OCI-LY1 (cell line): ENCODE results near the gene NDST4.

ENCODE experiments used
- H2AFZ ChIP-seq: fragments of 200-600 bp; sonication (generic), shearing (Covaris generic); 2 replicates; pipeline ENCODE4 v1.6.0; 2014; ENCODE audit warnings: antibody characterized with exemption, mild to moderate bottlenecking, low read length
- H3F3A ChIP-seq: fragments of 200-600 bp; sonication (generic), shearing (Covaris generic); 2 replicates; pipeline ENCODE4 v1.6.0; 2014; ENCODE audit warnings: mild to moderate bottlenecking, antibody characterized with exemption, low read length, moderate library complexity; ENCODE audit not compliant: insufficient read depth
- H3K27ac ChIP-seq: fragments of 200-600 bp; sonication (generic); 2 replicates; pipeline ENCODE4 v1.5.1; 2014; ENCODE audit warnings: low read length, mixed run types, mild to moderate bottlenecking, low read depth; ENCODE audit not compliant: poor library complexity, severe bottlenecking
- H3K27me3 ChIP-seq: fragments of 200-600 bp; sonication (generic); 2 replicates; pipeline ENCODE4 v1.6.0; 2014; ENCODE audit warnings: antibody characterized with exemption, mild to moderate bottlenecking, low read length, moderate library complexity; ENCODE audit not compliant: insufficient read depth
- H3K36me3 ChIP-seq: fragments of 200-600 bp; sonication (generic); 2 replicates; pipeline ENCODE4 v1.6.1; 2014; ENCODE audit warnings: mild to moderate bottlenecking, antibody characterized with exemption, low read length, moderate library complexity, mixed read lengths; ENCODE audit not compliant: insufficient read depth
- H3K4me1 ChIP-seq: fragments of 200-600 bp; sonication (generic); 2 replicates; pipeline ENCODE4 v1.5.1; 2014; ENCODE audit warnings: mild to moderate bottlenecking, low read length, moderate library complexity; ENCODE audit not compliant: insufficient read depth, severe bottlenecking
- H3K4me2 ChIP-seq: fragments of 200-600 bp; sonication (generic), shearing (Covaris generic); 2 replicates; pipeline ENCODE4 v1.6.1; 2014; ENCODE audit warnings: low read length
- H3K4me3 ChIP-seq: fragments of 200-600 bp; sonication (generic); 2 replicates; pipeline ENCODE4 v1.5.1; 2014; ENCODE audit warnings: low read length, low read depth, mild to moderate bottlenecking, mixed read lengths; ENCODE audit not compliant: poor library complexity, severe bottlenecking
- H3K79me2 ChIP-seq: fragments of 200-600 bp; shearing (Covaris generic); 2 replicates; pipeline ENCODE4 v1.6.1; 2016; ENCODE audit warnings: mixed run types, low read length, mixed read lengths; ENCODE audit not compliant: insufficient read depth
- H3K9ac ChIP-seq: fragments of 200-600 bp; sonication (generic), shearing (Covaris generic); 2 replicates; pipeline ENCODE4 v1.6.1; 2014; ENCODE audit warnings: mild to moderate bottlenecking, low read length, mixed read lengths
- H3K9me2 ChIP-seq: fragments of 200-600 bp; sonication (generic), shearing (Covaris generic); 2 replicates; pipeline ENCODE4 v1.6.1; 2014; ENCODE audit warnings: low read depth, mild to moderate bottlenecking, low read length, mixed read lengths
- H3K9me3 ChIP-seq: fragments of 200-600 bp; shearing (Covaris generic); 2 replicates; pipeline ENCODE4 v1.6.1; 2014; ENCODE audit warnings: low read length, mixed read lengths
- H4K20me1 ChIP-seq: fragments of 200-600 bp; sonication (generic), shearing (Covaris generic); 2 replicates; pipeline ENCODE4 v1.6.0; 2016; ENCODE audit warnings: mild to moderate bottlenecking, low read length; ENCODE audit not compliant: insufficient read depth
- EZH2 ChIP-seq: fragments of 200-600 bp; sonication (generic), shearing (Covaris generic); IDR thresholded peaks from 2 replicates; pipeline ENCODE4 v1.8.0; 2017; ENCODE audit warnings: borderline replicate concordance, mixed run types, mild to moderate bottlenecking, antibody characterized with exemption, low read length, moderate library complexity, mixed read lengths
- TF ChIP-seq, protein P1 (sequence below): fragments of 200-600 bp; sonication (generic), shearing (Covaris generic); IDR thresholded peaks from 2 replicates; pipeline ENCODE4 v1.5.1; 2017; ENCODE audit warnings: mild to moderate bottlenecking, antibody characterized with exemption, low read length, moderate library complexity, mixed read lengths

Gene NDST4

GRCh38 chr4:115030281-115030680 is 83.1 kb downstream of the NDST4 start:
- Histone ChIP-seq H3K36me3 (no peaks in the 10 kb centered on the region), H4K20me1 (no peaks in the 10 kb centered on the region), H3K9me2 (no peaks in the 10 kb centered on the region), H3K9ac (no peak overlapping the region), H3K27me3 (no peaks in the 10 kb centered on the region), H3K4me1 (no peaks in the 10 kb centered on the region), H3K79me2 (no peaks in the 10 kb centered on the region), H3K4me3 (no peak overlapping the region), H3K4me2 (no peak overlapping the region), H3F3A (no peaks in the 10 kb centered on the region), H3K9me3 (no peaks in the 10 kb centered on the region), H3K27ac (no peak overlapping the region), H2AFZ (no peak overlapping the region)
- no peak for TF ChIP-seq EZH2
- TF ChIP-seq, protein P1, sequence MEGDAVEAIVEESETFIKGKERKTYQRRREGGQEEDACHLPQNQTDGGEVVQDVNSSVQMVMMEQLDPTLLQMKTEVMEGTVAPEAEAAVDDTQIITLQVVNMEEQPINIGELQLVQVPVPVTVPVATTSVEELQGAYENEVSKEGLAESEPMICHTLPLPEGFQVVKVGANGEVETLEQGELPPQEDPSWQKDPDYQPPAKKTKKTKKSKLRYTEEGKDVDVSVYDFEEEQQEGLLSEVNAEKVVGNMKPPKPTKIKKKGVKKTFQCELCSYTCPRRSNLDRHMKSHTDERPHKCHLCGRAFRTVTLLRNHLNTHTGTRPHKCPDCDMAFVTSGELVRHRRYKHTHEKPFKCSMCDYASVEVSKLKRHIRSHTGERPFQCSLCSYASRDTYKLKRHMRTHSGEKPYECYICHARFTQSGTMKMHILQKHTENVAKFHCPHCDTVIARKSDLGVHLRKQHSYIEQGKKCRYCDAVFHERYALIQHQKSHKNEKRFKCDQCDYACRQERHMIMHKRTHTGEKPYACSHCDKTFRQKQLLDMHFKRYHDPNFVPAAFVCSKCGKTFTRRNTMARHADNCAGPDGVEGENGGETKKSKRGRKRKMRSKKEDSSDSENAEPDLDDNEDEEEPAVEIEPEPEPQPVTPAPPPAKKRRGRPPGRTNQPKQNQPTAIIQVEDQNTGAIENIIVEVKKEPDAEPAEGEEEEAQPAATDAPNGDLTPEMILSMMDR = no peak

- H3K9me2 ChIP-seq = no peaks in the 10 kb centered on the region
- H2AFZ ChIP-seq = no peak overlapping the region
- no peak overlapping the region for H3K9ac ChIP-seq
- H3F3A ChIP-seq = no peaks in the 10 kb centered on the region
- H3K27me3 ChIP-seq = no peaks in the 10 kb centered on the region
- no peaks in the 10 kb centered on the region for H3K9me3 ChIP-seq
- H3K27ac ChIP-seq = no peak overlapping the region
- no peaks in the 10 kb centered on the region for H4K20me1 ChIP-seq
- no peak overlapping the region for H3K4me2 ChIP-seq
- TF ChIP-seq, protein P1 = no peak
- no peak for TF ChIP-seq EZH2
- no peak overlapping the region for H3K4me3 ChIP-seq
- H3K79me2 ChIP-seq = no peaks in the 10 kb centered on the region
- no peaks in the 10 kb centered on the region for H3K4me1 ChIP-seq
- H3K36me3 ChIP-seq = no peaks in the 10 kb centered on the region
Observed at GRCh38 chr4:115028682-115029410, 84.6 kb downstream of the NDST4 start.

GRCh38 chr4:114999880-115000279 is 113.5 kb downstream of the NDST4 start:
- H3K79me2 ChIP-seq = no peaks in the 10 kb centered on the region
- H3K27me3 ChIP-seq = no peaks in the 10 kb centered on the region
- H3K27ac ChIP-seq = no peak overlapping the region
- H3K4me3 ChIP-seq = no peak overlapping the region
- H3K9me2 ChIP-seq = no peaks in the 10 kb centered on the region
- no peaks in the 10 kb centered on the region for H3K9me3 ChIP-seq
- H4K20me1 ChIP-seq = no peaks in the 10 kb centered on the region
- H2AFZ ChIP-seq = no peak overlapping the region
- no peaks in the 10 kb centered on the region for H3F3A ChIP-seq
- no peaks in the 10 kb centered on the region for H3K36me3 ChIP-seq
- TF ChIP-seq, protein P1 = no peak
- no peak for TF ChIP-seq EZH2
- H3K9ac ChIP-seq = no peak overlapping the region
- no peak overlapping the region for H3K4me2 ChIP-seq
- no peaks in the 10 kb centered on the region for H3K4me1 ChIP-seq
